H1 (cell line): ENCODE data around the gene CRACDL.

Experiments
- CHD2 ChIP-seq: IDR thresholded peaks from 2 replicates; pipeline ENCODE4 v1.6.1; 2012; ENCODE audit warnings: low read length, improper control_type of control experiment
- CREB1 ChIP-seq: IDR thresholded peaks from 2 replicates; pipeline ENCODE4 v1.6.1; 2012; ENCODE audit warnings: inconsistent platforms
- CTCF ChIP-seq, 3 experiments: IDR thresholded peaks; 1 replicate in 2 of 3; 2 replicates in 1 of 3; pipeline versions ENCODE4 v1.5.1 to v1.6.1; 2011; ENCODE audit warnings: low read length in 3 of 3, mild to moderate bottlenecking in 3 of 3, inconsistent platforms in 2 of 3, low read depth in 1 of 3, moderate library complexity in 1 of 3; ENCODE audit not compliant: insufficient read depth in 1 of 3; ENCODE audit errors: control extremely low read depth in 1 of 3
- EP300 ChIP-seq, 2 experiments: IDR thresholded peaks; 1 replicate in 1 of 2; 2 replicates in 1 of 2; pipeline ENCODE4 v1.6.1; 2011 to 2012; ENCODE audit warnings: low read depth in 2 of 2, low read length in 2 of 2, mild to moderate bottlenecking in 2 of 2, borderline replicate concordance in 1 of 2, inconsistent platforms in 1 of 2, moderate library complexity in 1 of 2
- GABPA ChIP-seq: IDR thresholded peaks from 2 replicates; pipeline ENCODE4 v1.6.1; 2011; ENCODE audit warnings: mild to moderate bottlenecking, low read length, moderate library complexity, borderline replicate concordance; ENCODE audit not compliant: insufficient read depth
- KDM1A ChIP-seq: fragments of 200-600, 300-600 bp; sonication (generic); IDR thresholded peaks from 2 replicates; pipeline ENCODE4 v1.7.1; 2016; ENCODE audit warnings: mild to moderate bottlenecking, low read length, borderline replicate concordance
- MAFK ChIP-seq: IDR thresholded peaks from 2 replicates; pipeline ENCODE4 v1.6.1; 2012; ENCODE audit warnings: low read depth, mild to moderate bottlenecking, improper control_type of control experiment, low read length
- POLR2A ChIP-seq, 2 experiments: IDR thresholded peaks; 1 replicate in 1 of 2; 2 replicates in 1 of 2; pipeline ENCODE4 v1.6.1; 2011; ENCODE audit warnings: low read depth in 2 of 2, low read length in 2 of 2, mild to moderate bottlenecking in 2 of 2; ENCODE audit errors: control extremely low read depth in 1 of 2
- POLR2AphosphoS5 ChIP-seq: IDR thresholded peaks from 2 replicates; pipeline ENCODE4 v1.6.1; 2011; ENCODE audit warnings: low read depth, low read length
- RXRA ChIP-seq: IDR thresholded peaks from 2 replicates; pipeline ENCODE4 v1.6.1; 2011; ENCODE audit warnings: low read depth, mild to moderate bottlenecking, low read length, moderate library complexity; ENCODE audit not compliant: insufficient read depth
- SIX5 ChIP-seq: IDR thresholded peaks from 2 replicates; pipeline ENCODE4 v1.6.1; 2011; ENCODE audit warnings: mild to moderate bottlenecking, low read depth, low read length
- TCF12 ChIP-seq: IDR thresholded peaks from 2 replicates; pipeline ENCODE4 v1.6.1; 2011; ENCODE audit warnings: low read depth, mild to moderate bottlenecking, low read length

- TF ChIP-seq CTCF (IDR thresholded peaks at IDR 0.05; ENCODE audit: control extremely low read depth in 1 of 3, insufficient read depth in 1 of 3, low read depth in 1 of 3, low read length in 3 of 3), result no peak
- TF ChIP-seq TCF12, result no peak
- TF ChIP-seq POLR2A (IDR thresholded peaks at IDR 0.05; ENCODE audit: control extremely low read depth in 1 of 2, low read depth in 2 of 2, low read length in 2 of 2), result no peak
- no peak for TF ChIP-seq SIX5
- TF ChIP-seq EP300 (IDR thresholded peaks at IDR 0.05; ENCODE audit: borderline replicate concordance in 1 of 2, low read depth in 2 of 2, low read length in 2 of 2), result no peak
- TF ChIP-seq KDM1A, result no peak
- no peak for TF ChIP-seq MAFK
- no peak for TF ChIP-seq GABPA
- no peak for TF ChIP-seq POLR2AphosphoS5
- TF ChIP-seq RXRA, result no peak
- TF ChIP-seq CHD2, result no peak
- no peak for TF ChIP-seq CREB1
These were observed 35.3 kb downstream of the CRACDL start for GRCh38 chr2:98900721-98901120.
